Activated CD4-positive, alpha-beta T cell treated with anti-CD3 and anti-CD28 coated beads, Interleukin-2, Interleukin-4, amounts not matched to agents 100 ng/mL and 50 ng/mL, durations not matched to agents 16 hours and 8 hours (primary cell): ENCODE measurements around the gene VWA5B1.

Source experiments
- DNase-seq: peaks from one replicate; pipeline ENCODE4 v3.0.0-alpha.2; 2020; ENCODE audit warnings: low spot score

Gene VWA5B1

GRCh38 chr1:20366463-20367115 lies 75.9 kb downstream of the VWA5B1 start:
- DNase-seq = no peak

GRCh38 chr1:20367116-20367585 lies 76.5 kb downstream of the VWA5B1 start:
- DNase-seq = no peak

GRCh38 chr1:20367626-20368025 lies 77.0 kb downstream of the VWA5B1 start:
- no peak for DNase-seq

GRCh38 chr1:20368866-20369470 lies 78.3 kb downstream of the VWA5B1 start:
- no peak for DNase-seq

- DNase-seq = no peak
These were observed 80.0 kb downstream of the VWA5B1 start for GRCh38 chr1:20370698-20371097.

GRCh38 chr1:20371411-20371810 lies 80.7 kb downstream of the VWA5B1 start:
- DNase-seq = no peak

GRCh38 chr1:20371883-20372282 lies 81.2 kb downstream of the VWA5B1 start:
- DNase-seq = peak; percentile 27

GRCh38 chr1:20372676-20373075 lies 82.0 kb downstream of the VWA5B1 start:
- no peak for DNase-seq

GRCh38 chr1:20373286-20373685 lies 82.6 kb downstream of the VWA5B1 start:
- no peak for DNase-seq

- DNase-seq = no peak
These were observed 83.1 kb downstream of the VWA5B1 start for GRCh38 chr1:20373764-20374163.

GRCh38 chr1:20375563-20375962 lies 84.9 kb downstream of the VWA5B1 start:
- no peak for DNase-seq

GRCh38 chr1:20376171-20376570 lies 85.5 kb downstream of the VWA5B1 start:
- DNase-seq = no peak

GRCh38 chr1:20376880-20377494 lies 86.3 kb downstream of the VWA5B1 start:
- peak; percentile 66 for DNase-seq

- DNase-seq = no peak
These were observed 87.0 kb downstream of the VWA5B1 start for GRCh38 chr1:20377516-20378270.

- DNase-seq = no peak
These were observed 88.4 kb downstream of the VWA5B1 start for GRCh38 chr1:20379075-20379474.

GRCh38 chr1:20380175-20380574 lies 89.5 kb downstream of the VWA5B1 start:
- DNase-seq = no peak

- peak; percentile 25 for DNase-seq
These were observed 90.0 kb downstream of the VWA5B1 start for GRCh38 chr1:20380616-20381035.

GRCh38 chr1:20381045-20381641 lies 90.5 kb downstream of the VWA5B1 start:
- no peak for DNase-seq

GRCh38 chr1:20381961-20382360 lies 91.3 kb downstream of the VWA5B1 start:
- DNase-seq = no peak

GRCh38 chr1:20382711-20383110 lies 92.0 kb downstream of the VWA5B1 start:
- no peak for DNase-seq

GRCh38 chr1:20383631-20384030 lies 93.0 kb downstream of the VWA5B1 start:
- DNase-seq = no peak

- no peak for DNase-seq
These were observed 95.0 kb downstream of the VWA5B1 start for GRCh38 chr1:20385630-20386029.
